Measurements from ENCODE around the gene RUBCN. TPM values are rescaled to one million over a fixed set of nuclear protein-coding genes. Genes with fewer than 3 reads are reported as not detected.
A peak's percentile ranks its signal among the peaks of the same experiment; 100 is the strongest.
"Not testable (repeated sequence)": the region's sequence is repeated elsewhere in the genome, so short reads cannot be mapped to it uniquely, and the experiment has no call there.

Gene RUBCN
- total RNA-seq, 1 experiment from 2014 or later, result 37.9 TPM

GRCh38 chr3:197666221-197666842 lies 70.4 kb downstream of the RUBCN start:
- DNase-seq (ENCODE audit: low read depth, low spot score); H3K4me1 ChIP-seq (ENCODE audit: control insufficient read depth, insufficient read depth, low read length); H3K9me3 ChIP-seq (ENCODE audit: control insufficient read depth, insufficient read depth, low read depth, low read length); CTCF ChIA-PET; BruUV-seq (replicated peaks); in situ Hi-C loops (cut with HindIII; ENCODE audit: low pct_unique_long_range_greater_than_20kb, low sequenced_read_pairs); H3K4me3 ChIP-seq (ENCODE audit: low read depth in 2 of 2, low read length in 2 of 2); H3K36me3 ChIP-seq (ENCODE audit: control insufficient read depth, insufficient read depth, low read length); H3K27me3 ChIP-seq (ENCODE audit: control insufficient read depth, insufficient read depth, low read length); ATAC-seq; H3K27ac ChIP-seq (ENCODE audit: low read length); POLR2A ChIA-PET; intact Hi-C loops (cut with micrococcal nuclease; ENCODE audit: unreplicated experiment): not testable (repeated sequence)

GRCh38 chr3:197665549-197665948 lies 71.2 kb downstream of the RUBCN start:
- DNase-seq (ENCODE audit: low read depth, low spot score); H3K9me3 ChIP-seq (ENCODE audit: control insufficient read depth, insufficient read depth, low read depth, low read length); H3K4me3 ChIP-seq (ENCODE audit: low read depth in 2 of 2, low read length in 2 of 2); H3K27ac ChIP-seq (ENCODE audit: low read length); POLR2A ChIA-PET; in situ Hi-C loops (cut with HindIII; ENCODE audit: low pct_unique_long_range_greater_than_20kb, low sequenced_read_pairs); H3K36me3 ChIP-seq (ENCODE audit: control insufficient read depth, insufficient read depth, low read length); BruUV-seq (replicated peaks); CTCF ChIA-PET; H3K4me1 ChIP-seq (ENCODE audit: control insufficient read depth, insufficient read depth, low read length); H3K27me3 ChIP-seq (ENCODE audit: control insufficient read depth, insufficient read depth, low read length); intact Hi-C loops (cut with micrococcal nuclease; ENCODE audit: unreplicated experiment): not testable (repeated sequence)
- peak; percentile 31 for ATAC-seq

- POLR2A ChIA-PET; intact Hi-C loops (cut with micrococcal nuclease; ENCODE audit: unreplicated experiment): not testable (repeated sequence)
Observed at GRCh38 chr3:197665142-197665491, 71.6 kb downstream of the RUBCN start.

GRCh38 chr3:197664414-197665141 lies 72.1 kb downstream of the RUBCN start:
- BruUV-seq (replicated peaks); in situ Hi-C loops (cut with HindIII; ENCODE audit: low pct_unique_long_range_greater_than_20kb, low sequenced_read_pairs): not testable (repeated sequence)
- ATAC-seq, result peak; percentile 86

More at GRCh38 chr3:197665142-197665491, 71.6 kb downstream of the RUBCN start:
- H3K27ac ChIP-seq (ENCODE audit: low read length); H3K4me1 ChIP-seq (ENCODE audit: control insufficient read depth, insufficient read depth, low read length); H3K9me3 ChIP-seq (ENCODE audit: control insufficient read depth, insufficient read depth, low read depth, low read length); CTCF ChIA-PET; H3K36me3 ChIP-seq (ENCODE audit: control insufficient read depth, insufficient read depth, low read length); H3K27me3 ChIP-seq (ENCODE audit: control insufficient read depth, insufficient read depth, low read length); BruUV-seq (replicated peaks); DNase-seq (ENCODE audit: low read depth, low spot score); in situ Hi-C loops (cut with HindIII; ENCODE audit: low pct_unique_long_range_greater_than_20kb, low sequenced_read_pairs): not testable (repeated sequence)
- peak overlapping the region; percentile 27 to 37 for H3K4me3 ChIP-seq (ENCODE audit: low read depth in 2 of 2, low read length in 2 of 2)
- peak; percentile 96 for ATAC-seq

GRCh38 chr3:197663367-197664140 lies 73.2 kb downstream of the RUBCN start:
- intact Hi-C loops (cut with micrococcal nuclease; ENCODE audit: unreplicated experiment); in situ Hi-C loops (cut with HindIII; ENCODE audit: low pct_unique_long_range_greater_than_20kb, low sequenced_read_pairs); CTCF ChIA-PET; H3K4me3 ChIP-seq (ENCODE audit: low read depth in 2 of 2, low read length in 2 of 2); BruUV-seq (replicated peaks); H3K27me3 ChIP-seq (ENCODE audit: control insufficient read depth, insufficient read depth, low read length); DNase-seq (ENCODE audit: low read depth, low spot score); POLR2A ChIA-PET; H3K36me3 ChIP-seq (ENCODE audit: control insufficient read depth, insufficient read depth, low read length); H3K27ac ChIP-seq (ENCODE audit: low read length); ATAC-seq; H3K4me1 ChIP-seq (ENCODE audit: control insufficient read depth, insufficient read depth, low read length); H3K9me3 ChIP-seq (ENCODE audit: control insufficient read depth, insufficient read depth, low read depth, low read length): not testable (repeated sequence)

More at GRCh38 chr3:197664414-197665141, 72.1 kb downstream of the RUBCN start:
- H3K4me3 ChIP-seq (ENCODE audit: low read depth in 2 of 2, low read length in 2 of 2), result peak overlapping the region; percentile 27 to 37
- H3K9me3 ChIP-seq (ENCODE audit: control insufficient read depth, insufficient read depth, low read depth, low read length); DNase-seq (ENCODE audit: low read depth, low spot score); intact Hi-C loops (cut with micrococcal nuclease; ENCODE audit: unreplicated experiment); H3K36me3 ChIP-seq (ENCODE audit: control insufficient read depth, insufficient read depth, low read length); POLR2A ChIA-PET; CTCF ChIA-PET; H3K27ac ChIP-seq (ENCODE audit: low read length); H3K4me1 ChIP-seq (ENCODE audit: control insufficient read depth, insufficient read depth, low read length); H3K27me3 ChIP-seq (ENCODE audit: control insufficient read depth, insufficient read depth, low read length): not testable (repeated sequence)

GRCh38 chr3:197662352-197662751 lies 74.4 kb downstream of the RUBCN start:
- H3K36me3 ChIP-seq (ENCODE audit: control insufficient read depth, insufficient read depth, low read length); H3K27ac ChIP-seq (ENCODE audit: low read length); ATAC-seq; BruUV-seq (replicated peaks); POLR2A ChIA-PET; H3K9me3 ChIP-seq (ENCODE audit: control insufficient read depth, insufficient read depth, low read depth, low read length); DNase-seq (ENCODE audit: low read depth, low spot score); intact Hi-C loops (cut with micrococcal nuclease; ENCODE audit: unreplicated experiment); H3K4me3 ChIP-seq (ENCODE audit: low read depth in 2 of 2, low read length in 2 of 2); H3K27me3 ChIP-seq (ENCODE audit: control insufficient read depth, insufficient read depth, low read length); CTCF ChIA-PET; H3K4me1 ChIP-seq (ENCODE audit: control insufficient read depth, insufficient read depth, low read length); in situ Hi-C loops (cut with HindIII; ENCODE audit: low pct_unique_long_range_greater_than_20kb, low sequenced_read_pairs): not testable (repeated sequence)

GRCh38 chr3:197661874-197662273 lies 74.8 kb downstream of the RUBCN start:
- intact Hi-C loops (cut with micrococcal nuclease; ENCODE audit: unreplicated experiment); CTCF ChIA-PET; H3K4me1 ChIP-seq (ENCODE audit: control insufficient read depth, insufficient read depth, low read length); ATAC-seq; DNase-seq (ENCODE audit: low read depth, low spot score); POLR2A ChIA-PET; H3K9me3 ChIP-seq (ENCODE audit: control insufficient read depth, insufficient read depth, low read depth, low read length); in situ Hi-C loops (cut with HindIII; ENCODE audit: low pct_unique_long_range_greater_than_20kb, low sequenced_read_pairs); H3K27me3 ChIP-seq (ENCODE audit: control insufficient read depth, insufficient read depth, low read length); H3K36me3 ChIP-seq (ENCODE audit: control insufficient read depth, insufficient read depth, low read length); H3K27ac ChIP-seq (ENCODE audit: low read length); BruUV-seq (replicated peaks); H3K4me3 ChIP-seq (ENCODE audit: low read depth in 2 of 2, low read length in 2 of 2): not testable (repeated sequence)

Data from Panc1 (cell line).